Gastrocnemius medialis (tissue), 4 donors: Measurements from ENCODE around the gene ROR2. TPM values are rescaled to one million over a fixed set of nuclear protein-coding genes. Genes with fewer than 3 reads are reported as not detected.

Experiments
- ATAC-seq, 2 donors: fragments of 150-250 bp; one replicate each; pipeline ENCODE4 v1.9.1; 2016
- DNase-seq, 2 donors: peaks; one replicate each; pipeline ENCODE4 v3.0.0-alpha.2; 2019
- H3K27ac ChIP-seq, 4 donors: fragments of 200-600 bp; sonication (generic); 1 replicate in 1 of 4; 2 replicates in 3 of 4; pipeline ENCODE4 v1.5.1; 2016 to 2018; ENCODE audit warnings: mild to moderate bottlenecking in 2 of 4, moderate library complexity in 1 of 4
- H3K27me3 ChIP-seq, 3 donors: fragments of 200-600 bp; sonication (generic) in 2 of 3; 1 replicate in 1 of 3; 2 replicates in 2 of 3; pipeline versions ENCODE4 v1.5.1 to v1.6.0; 2016 to 2019; ENCODE audit warnings: mild to moderate bottlenecking in 1 of 3, moderate library complexity in 1 of 3
- H3K36me3 ChIP-seq, 2 donors: fragments of 200-600 bp; sonication (generic) in 1 of 2; one replicate each; pipeline ENCODE4 v1.5.1; 2017 to 2018
- H3K4me1 ChIP-seq, 2 donors: fragments of 200-600 bp; sonication (generic) in 1 of 2; one replicate each; pipeline ENCODE4 v1.5.1; 2016 to 2017; ENCODE audit warnings: mild to moderate bottlenecking in 2 of 2
- H3K4me3 ChIP-seq, 4 donors: fragments of 200-600 bp; sonication (generic) in 3 of 4; 1 replicate in 1 of 4; 2 replicates in 3 of 4; pipeline ENCODE4 v1.5.1; 2016 to 2019; ENCODE audit warnings: mild to moderate bottlenecking in 2 of 4
- H3K9me3 ChIP-seq, 3 donors: fragments of 200-600 bp; sonication (generic) in 2 of 3; 1 replicate in 1 of 3; 2 replicates in 2 of 3; pipeline ENCODE4 v1.5.1; 2016 to 2019
- CTCF ChIP-seq, 5 experiments: fragments of 450-650 bp in 3 of 5; fragments of 200-600 bp in 2 of 5; sonication (generic) in 2 of 5; IDR thresholded peaks in 4 of 5; conservative IDR thresholded peaks in 1 of 5; 1 replicate in 4 of 5; 2 replicates in 1 of 5; pipeline ENCODE4 v1.5.1; 2016 to 2019; ENCODE audit warnings: antibody characterized with exemption in 5 of 5, mild to moderate bottlenecking in 3 of 5, moderate library complexity in 3 of 5
- POLR2A ChIP-seq, 2 donors: fragments of 450-650 bp; IDR thresholded peaks; one replicate each; pipeline ENCODE4 v1.6.1; 2017; ENCODE audit warnings: antibody characterized with exemption in 2 of 2, mild to moderate bottlenecking in 2 of 2, moderate library complexity in 2 of 2
- in situ Hi-C, 4 donors: fragments of 200-750 bp; cut with MboI; loops; one replicate each; pipeline versions ENCODE4 v1.15.0 to v1.8.0; 2017; ENCODE audit warnings: low sequenced_read_pairs in 4 of 4
- intact Hi-C: fragments of 100-400 bp; cut with DNase I; formaldehyde crosslinking; loops from one replicate; pipeline ENCODE4 v1.15.1; 2023; ENCODE audit warnings: low total_unique reads
- total RNA-seq, 4 donors: library from RNA; depleted of rRNA; stranded (reverse); fragments of >200 nt; gene quantifications; one replicate each; pipeline versions ENCODE4 v1.1.0 to v1.2.3, GENCODE V29; 2016

Gene ROR2
- total RNA-seq, 4 donors from 2014 or later: 0.15 to 1.2 (median 0.61) TPM

- ATAC-seq (no peak), DNase-seq (no peak)
- in situ Hi-C loops (no loop called here), intact Hi-C loops (no loop called here)
- no peaks in the 10 kb centered on the region for H3K4me1 ChIP-seq
- H3K36me3 ChIP-seq: no peaks in the 10 kb centered on the region
- peaks cover 0 to 17% (median 7%) of the 10 kb centered on the region in 3 donors for H3K27me3 ChIP-seq
- TF ChIP-seq CTCF (IDR thresholded peaks at IDR 0.05 in 4 of 5, conservative IDR thresholded peaks at IDR 0.05 in 1 of 5) (no peak), POLR2A (IDR thresholded peaks at IDR 0.05) (no peak)
- H3K9me3 ChIP-seq: no peaks in the 10 kb centered on the region
- no peak overlapping the region for H3K27ac ChIP-seq
- no peak overlapping the region for H3K4me3 ChIP-seq
These were observed 53.9 kb downstream of the ROR2 start for GRCh38 chr9:91896097-91896496.

GRCh38 chr9:91894536-91894935, 55.5 kb downstream of the ROR2 start:
- Histone ChIP-seq H3K27me3 (peaks cover 0 to 17% (median 7%) of the 10 kb centered on the region in 3 donors), H3K36me3 (no peaks in the 10 kb centered on the region), H3K4me1 (no peaks in the 10 kb centered on the region), H3K4me3 (no peak overlapping the region), H3K27ac (no peak overlapping the region), H3K9me3 (no peaks in the 10 kb centered on the region)
- ATAC-seq: no peak
- intact Hi-C loops: no loop called here
- TF ChIP-seq CTCF (IDR thresholded peaks at IDR 0.05 in 4 of 5, conservative IDR thresholded peaks at IDR 0.05 in 1 of 5) (no peak), POLR2A (IDR thresholded peaks at IDR 0.05) (no peak)
- in situ Hi-C loops: no loop called here
- no peak for DNase-seq

GRCh38 chr9:91894023-91894422, 56.0 kb downstream of the ROR2 start:
- intact Hi-C loops: no loop called here
- Histone ChIP-seq H3K4me1 (no peaks in the 10 kb centered on the region), H3K27ac (no peak overlapping the region), H3K27me3 (peaks cover 0 to 17% (median 7%) of the 10 kb centered on the region in 3 donors), H3K9me3 (no peaks in the 10 kb centered on the region), H3K4me3 (no peak overlapping the region), H3K36me3 (no peaks in the 10 kb centered on the region)
- DNase-seq: no peak
- no peak for ATAC-seq
- no peak for TF ChIP-seq CTCF (IDR thresholded peaks at IDR 0.05 in 4 of 5, conservative IDR thresholded peaks at IDR 0.05 in 1 of 5)
- TF ChIP-seq POLR2A (IDR thresholded peaks at IDR 0.05): no peak
- in situ Hi-C loops: no loop called here

GRCh38 chr9:91891915-91892314, 58.1 kb downstream of the ROR2 start:
- ATAC-seq (no peak), DNase-seq (no peak)
- intact Hi-C loops (no loop called here), in situ Hi-C loops (no loop called here)
- Histone ChIP-seq H3K4me1 (no peaks in the 10 kb centered on the region), H3K4me3 (no peak overlapping the region), H3K27ac (no peak overlapping the region), H3K27me3 (peaks cover 0 to 3% (median 2%) of the 10 kb centered on the region in 3 donors), H3K36me3 (no peaks in the 10 kb centered on the region), H3K9me3 (no peaks in the 10 kb centered on the region)
- TF ChIP-seq POLR2A (IDR thresholded peaks at IDR 0.05) (no peak), CTCF (IDR thresholded peaks at IDR 0.05 in 4 of 5, conservative IDR thresholded peaks at IDR 0.05 in 1 of 5) (no peak)

GRCh38 chr9:91890662-91891061, 59.4 kb downstream of the ROR2 start:
- DNase-seq (no peak), ATAC-seq (no peak)
- H3K4me1 ChIP-seq: no peaks in the 10 kb centered on the region
- H3K27me3 ChIP-seq: no peaks in the 10 kb centered on the region
- in situ Hi-C loops (no loop called here), intact Hi-C loops (no loop called here)
- H3K9me3 ChIP-seq: no peaks in the 10 kb centered on the region
- no peak overlapping the region for H3K4me3 ChIP-seq
- no peaks in the 10 kb centered on the region for H3K36me3 ChIP-seq
- TF ChIP-seq POLR2A (IDR thresholded peaks at IDR 0.05): no peak
- TF ChIP-seq CTCF (IDR thresholded peaks at IDR 0.05 in 4 of 5, conservative IDR thresholded peaks at IDR 0.05 in 1 of 5): no peak
- H3K27ac ChIP-seq: no peak overlapping the region
